VCaP (cell line): Measurements from ENCODE around the gene TTC4.

ENCODE experiments used
- H3K27ac ChIP-seq: fragments of 450-650 bp; 2 replicates; pipeline ENCODE4 v1.5.1; 2017
- TF ChIP-seq, protein P1 (sequence below): fragments of 450-650 bp; conservative IDR thresholded peaks from 2 replicates; pipeline ENCODE4 v1.5.1; 2017; ENCODE audit warnings: mild to moderate bottlenecking, moderate library complexity

TTC4 gene

GRCh38 chr1:54784066-54784465, 68.4 kb downstream of the TTC4 start:
- no peak overlapping the region for H3K27ac ChIP-seq
- TF ChIP-seq, protein P1, sequence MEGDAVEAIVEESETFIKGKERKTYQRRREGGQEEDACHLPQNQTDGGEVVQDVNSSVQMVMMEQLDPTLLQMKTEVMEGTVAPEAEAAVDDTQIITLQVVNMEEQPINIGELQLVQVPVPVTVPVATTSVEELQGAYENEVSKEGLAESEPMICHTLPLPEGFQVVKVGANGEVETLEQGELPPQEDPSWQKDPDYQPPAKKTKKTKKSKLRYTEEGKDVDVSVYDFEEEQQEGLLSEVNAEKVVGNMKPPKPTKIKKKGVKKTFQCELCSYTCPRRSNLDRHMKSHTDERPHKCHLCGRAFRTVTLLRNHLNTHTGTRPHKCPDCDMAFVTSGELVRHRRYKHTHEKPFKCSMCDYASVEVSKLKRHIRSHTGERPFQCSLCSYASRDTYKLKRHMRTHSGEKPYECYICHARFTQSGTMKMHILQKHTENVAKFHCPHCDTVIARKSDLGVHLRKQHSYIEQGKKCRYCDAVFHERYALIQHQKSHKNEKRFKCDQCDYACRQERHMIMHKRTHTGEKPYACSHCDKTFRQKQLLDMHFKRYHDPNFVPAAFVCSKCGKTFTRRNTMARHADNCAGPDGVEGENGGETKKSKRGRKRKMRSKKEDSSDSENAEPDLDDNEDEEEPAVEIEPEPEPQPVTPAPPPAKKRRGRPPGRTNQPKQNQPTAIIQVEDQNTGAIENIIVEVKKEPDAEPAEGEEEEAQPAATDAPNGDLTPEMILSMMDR: no peak

- H3K27ac ChIP-seq: no peak overlapping the region
- TF ChIP-seq, protein P1: no peak
These were observed 71.1 kb downstream of the TTC4 start for GRCh38 chr1:54786778-54787177.

DNA sequence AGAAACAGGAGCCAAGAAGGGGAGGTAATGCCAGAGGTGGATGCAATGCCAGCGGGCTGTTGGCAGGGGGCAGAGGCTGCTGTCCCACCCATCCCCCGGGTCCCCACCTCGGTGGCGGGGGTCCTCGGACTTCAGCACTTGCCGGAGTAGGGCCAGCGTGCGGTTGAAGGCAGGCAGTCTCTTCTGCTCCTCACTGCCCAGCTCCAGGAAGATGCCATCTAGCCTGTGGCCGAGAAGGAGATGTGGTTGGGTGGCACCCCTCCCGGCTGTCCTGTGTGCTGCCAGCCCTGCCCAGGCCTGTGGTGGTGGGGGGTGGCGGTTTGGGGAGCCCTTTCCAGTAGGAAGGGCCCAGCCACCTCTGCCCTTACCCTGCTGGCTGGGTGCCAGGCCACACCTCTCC, 71.9 kb downstream of the TTC4 start:
- no peak overlapping the region for H3K27ac ChIP-seq
- TF ChIP-seq, protein P1: no peak

DNA sequence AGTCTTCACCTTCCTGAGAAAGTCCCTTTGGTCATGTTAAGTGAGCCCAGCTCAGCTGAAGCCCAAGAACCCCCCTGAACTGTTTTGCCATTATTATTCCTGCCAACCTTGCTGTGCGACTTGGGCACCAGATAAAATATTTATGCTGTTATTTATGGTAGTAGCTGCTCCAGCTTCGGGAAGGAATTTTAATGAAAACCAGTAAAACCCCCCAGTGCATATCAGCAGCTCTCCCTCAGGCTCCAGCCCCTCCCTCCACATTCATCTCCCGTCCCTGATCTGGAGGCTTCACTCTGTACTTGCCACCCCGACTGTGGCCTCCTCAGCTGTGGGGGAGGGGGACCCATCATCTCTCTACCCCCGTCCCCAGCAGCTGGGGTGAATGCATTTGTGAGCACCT, 72.8 kb downstream of the TTC4 start:
- no peak overlapping the region for H3K27ac ChIP-seq
- TF ChIP-seq, protein P1: no peak

DNA sequence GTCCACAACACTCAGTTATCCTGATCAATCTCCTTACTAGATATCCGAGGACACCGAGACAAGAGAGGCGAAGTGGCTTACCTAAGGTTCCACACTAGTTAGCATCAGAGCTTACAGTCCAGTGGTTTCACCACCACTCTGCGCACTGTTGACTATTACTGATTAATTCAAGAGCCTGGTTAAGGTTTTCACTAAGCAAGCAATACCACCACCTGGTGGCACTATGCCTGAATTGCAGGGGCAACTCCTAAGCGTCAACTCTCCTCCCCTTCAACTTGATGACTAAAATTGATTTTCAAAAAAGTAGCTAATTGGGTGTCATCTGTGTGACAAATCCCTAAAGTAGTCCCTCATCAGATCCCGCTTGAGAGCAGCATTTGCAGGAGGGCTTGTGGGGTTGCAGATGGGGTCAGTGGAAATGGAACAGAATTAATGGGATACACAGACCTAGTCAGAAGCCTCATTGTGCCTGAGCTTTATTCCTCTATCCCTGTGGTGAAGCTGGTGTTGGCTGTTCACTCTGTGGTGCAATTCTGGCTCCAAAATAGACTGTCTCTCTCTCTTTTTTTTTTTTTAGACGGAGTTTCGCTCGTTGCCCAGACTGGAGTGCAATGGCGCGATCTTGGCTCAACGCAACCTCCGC, 76.3 kb downstream of the TTC4 start:
- H3K27ac ChIP-seq: no peak overlapping the region
- TF ChIP-seq, protein P1: peak; percentile 67
